ENCODE data around the gene RPS6KB1.

DNA sequence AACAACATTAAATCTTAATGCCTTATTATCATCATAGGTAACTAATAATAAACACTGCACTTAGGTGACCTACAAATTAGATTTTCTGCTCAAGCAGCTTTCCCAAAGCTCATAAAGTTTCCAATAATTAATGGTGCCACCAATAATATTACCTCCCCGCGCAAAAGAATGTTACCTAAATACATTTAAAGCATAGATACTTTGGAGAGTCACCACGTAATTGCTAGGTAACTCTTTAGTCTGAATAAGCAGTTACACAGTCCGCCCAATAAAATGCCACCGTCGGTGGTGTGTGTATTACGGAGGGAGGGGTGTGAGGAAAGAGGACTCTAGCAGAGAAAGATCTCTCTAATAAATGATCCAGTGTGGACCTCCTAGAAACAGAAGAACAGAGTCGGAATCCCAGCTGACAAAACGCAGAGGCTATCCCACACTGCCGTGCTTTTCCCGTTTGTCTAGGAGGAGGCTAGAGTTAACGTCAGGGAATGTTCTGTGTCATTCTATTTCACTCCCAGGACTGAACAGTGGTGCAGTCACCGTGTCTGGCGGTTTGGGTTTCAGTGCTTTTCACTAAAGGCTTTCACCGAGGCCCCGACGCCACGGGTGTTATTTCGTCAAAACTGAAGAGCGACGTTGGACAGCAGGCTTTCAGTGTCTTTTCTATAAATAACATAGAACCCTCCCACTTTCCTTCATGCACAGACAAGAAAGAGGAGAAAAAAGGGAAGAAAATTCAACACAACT lies 71.0 kb downstream of the RPS6KB1 start:
- TF ChIP-seq, protein P1, sequence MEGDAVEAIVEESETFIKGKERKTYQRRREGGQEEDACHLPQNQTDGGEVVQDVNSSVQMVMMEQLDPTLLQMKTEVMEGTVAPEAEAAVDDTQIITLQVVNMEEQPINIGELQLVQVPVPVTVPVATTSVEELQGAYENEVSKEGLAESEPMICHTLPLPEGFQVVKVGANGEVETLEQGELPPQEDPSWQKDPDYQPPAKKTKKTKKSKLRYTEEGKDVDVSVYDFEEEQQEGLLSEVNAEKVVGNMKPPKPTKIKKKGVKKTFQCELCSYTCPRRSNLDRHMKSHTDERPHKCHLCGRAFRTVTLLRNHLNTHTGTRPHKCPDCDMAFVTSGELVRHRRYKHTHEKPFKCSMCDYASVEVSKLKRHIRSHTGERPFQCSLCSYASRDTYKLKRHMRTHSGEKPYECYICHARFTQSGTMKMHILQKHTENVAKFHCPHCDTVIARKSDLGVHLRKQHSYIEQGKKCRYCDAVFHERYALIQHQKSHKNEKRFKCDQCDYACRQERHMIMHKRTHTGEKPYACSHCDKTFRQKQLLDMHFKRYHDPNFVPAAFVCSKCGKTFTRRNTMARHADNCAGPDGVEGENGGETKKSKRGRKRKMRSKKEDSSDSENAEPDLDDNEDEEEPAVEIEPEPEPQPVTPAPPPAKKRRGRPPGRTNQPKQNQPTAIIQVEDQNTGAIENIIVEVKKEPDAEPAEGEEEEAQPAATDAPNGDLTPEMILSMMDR (IDR thresholded peaks at IDR 0.05; ENCODE audit: low read depth, low read length) = no peak
- no peak for TF ChIP-seq MAX (IDR thresholded peaks at IDR 0.05; ENCODE audit: low read depth, low read length)
- TF ChIP-seq POLR2A (IDR thresholded peaks at IDR 0.05; ENCODE audit: extremely low read depth, insufficient read length) = no peak

Data from NB4 (cell line).